ENCODE data around the gene SUGCT. TPM values are rescaled to one million over a fixed set of nuclear protein-coding genes. Genes with fewer than 3 reads are reported as not detected.

Gene SUGCT
- total and polyA plus RNA-seq, 2 of the 13 experiments (the other 11 are each of a cell fraction or from before 2014, with no cell fraction given): 10.1 to 22.2 TPM

- 92% methylated on average over 5 of the region's 5 CpGs for WGBS (ENCODE audit: low lambda C conversion rate)
These were observed 42.3 kb downstream of the SUGCT start for GRCh38 chr7:40177071-40177470.

More at GRCh38 chr7:40177071-40177470, 42.3 kb downstream of the SUGCT start:
- intact Hi-C loops (cut with micrococcal nuclease; ENCODE audit: unreplicated experiment) (no loop called here), in situ Hi-C loops (cut with HindIII; ENCODE audit: extremely low pct_ligation_motif_present, low pct_unique_long_range_greater_than_20kb) (no loop called here)
- H4K20me1 ChIP-seq (ENCODE audit: insufficient read depth, low read length): no peaks in the 10 kb centered on the region
- DNase-seq (ENCODE audit: low spot score): no peak
- no peak overlapping the region for H3K9ac ChIP-seq (ENCODE audit: insufficient read depth, low read depth, low read length)
- H3K4me1 ChIP-seq (ENCODE audit: insufficient read depth, low read length): no peaks in the 10 kb centered on the region
- no peak for ATAC-seq
- TF ChIP-seq PHB2 (IDR thresholded peaks at IDR 0.05; ENCODE audit: partially characterized antibody) (no peak), HMGXB3 (CRISPR knock-in tag; IDR thresholded peaks at IDR 0.05; ENCODE audit: borderline replicate concordance) (no peak), NAIF1 (CRISPR knock-in tag; IDR thresholded peaks at IDR 0.05; ENCODE audit: borderline replicate concordance) (no peak), ZNF703 (CRISPR knock-in tag; IDR thresholded peaks at IDR 0.05; ENCODE audit: borderline replicate concordance) (no peak)
- H3K4me3 ChIP-seq (replicated peaks in 1 of 3; ENCODE audit: insufficient read depth in 1 of 3, low read depth in 2 of 3, low read length in 3 of 3): no peak overlapping the region
- no peaks in the 10 kb centered on the region for H3K79me2 ChIP-seq (ENCODE audit: insufficient read depth, low read length)
- no peak overlapping the region for H2AFZ ChIP-seq (ENCODE audit: low read length)
- H3K9me3 ChIP-seq (ENCODE audit: low read length): no peaks in the 10 kb centered on the region
- FAIRE-seq: no peak
- no TSS peak for BruUV-seq (replicated peaks)
- ChIA-PET POLR2A (interaction anchor here (0.8 kb wide), 1 partner anchor 43 kb away, joined by 4 read pairs; the partner anchor contains the start of genes MPLKIP and SUGCT), CTCF (ENCODE audit: low intra/inter-chr PET ratio, low total read pairs) (no interaction called here)
- H3K4me2 ChIP-seq (ENCODE audit: low read depth, low read length): no peak overlapping the region
- no peaks in the 10 kb centered on the region for H3K27me3 ChIP-seq (ENCODE audit: control insufficient read depth in 1 of 2, insufficient read depth in 2 of 2, low read length in 2 of 2)
- no peak overlapping the region for H3K27ac ChIP-seq (ENCODE audit: extremely low read length, insufficient read depth, low read length)
- H3K36me3 ChIP-seq (replicated peaks in 1 of 2; ENCODE audit: control insufficient read depth in 1 of 2, insufficient read depth in 2 of 2, low read length in 2 of 2): no peaks in the 10 kb centered on the region
